Endothelial cell of umbilical vein (primary cell): ENCODE results near the gene ADAMTS12. TPM values are rescaled to one million over a fixed set of nuclear protein-coding genes. Genes with fewer than 3 reads are reported as not detected.

Source experiments
- BruUV-seq: library from RNA; stranded (reverse); fragments of 400-500 nt; replicated peaks from 2 replicates; lab custom pipeline; 2021; lab: Mats Ljungman, UMichigan
- CTCF ChIA-PET: fragments of 300-600, 350-600 bp; sonication (Branson Sonifier 250); formaldehyde crosslinking; loops from one replicate; lab custom pipeline; 2021; ENCODE audit warnings: antibody characterized with exemption, inconsistent platforms; lab: Charles Lee
- POLR2A ChIA-PET: fragments of 300-600, 350-600 bp; sonication (Branson Sonifier 250); formaldehyde crosslinking; loops from one replicate; lab custom pipeline; 2021; ENCODE audit warnings: antibody characterized with exemption, inconsistent platforms; lab: Charles Lee
- DNase-seq: peaks from one replicate; pipeline ENCODE4 v3.0.0-alpha.2; 2011; ENCODE audit warnings: low read depth, low spot score
- FAIRE-seq: peaks from 2 replicates; lab custom pipeline; 2011; peaks lifted over from hg19 to GRCh38; lab: Jason Lieb, UNC
- H2AFZ ChIP-seq: 2 replicates; pipeline ENCODE4 v1.6.0; 2012; ENCODE audit warnings: low read depth, low read length, control low read depth, inconsistent platforms
- H3K27ac ChIP-seq: 2 replicates; pipeline ENCODE4 v1.5.1; 2011; ENCODE audit warnings: low read depth, mild to moderate bottlenecking, control low read depth, low read length, moderate library complexity; ENCODE audit not compliant: insufficient read depth
- H3K27me3 ChIP-seq, 2 experiments: 2 replicates each; pipeline versions ENCODE4 v1.6.0 to v1.6.1; 2011; ENCODE audit warnings: low read length in 2 of 2, mixed read lengths in 1 of 2; ENCODE audit not compliant: control insufficient read depth in 2 of 2, insufficient read depth in 2 of 2
- H3K36me3 ChIP-seq, 2 experiments: 2 replicates in 1 of 2; 3 replicates in 1 of 2; pipeline ENCODE4 v1.5.1; 2011; ENCODE audit warnings: low read length in 2 of 2, mild to moderate bottlenecking in 1 of 2, moderate library complexity in 1 of 2; ENCODE audit not compliant: control insufficient read depth in 2 of 2, insufficient read depth in 2 of 2; ENCODE audit errors: extremely low read depth in 1 of 2
- H3K4me1 ChIP-seq: 3 replicates; pipeline ENCODE4 v1.5.1; 2011; ENCODE audit warnings: mild to moderate bottlenecking, low read length; ENCODE audit not compliant: control insufficient read depth, insufficient read depth; ENCODE audit errors: extremely low read depth
- H3K4me2 ChIP-seq: 2 replicates; pipeline ENCODE4 v1.6.1; 2011; ENCODE audit warnings: low read length, control low read depth, mixed read lengths; ENCODE audit not compliant: insufficient read depth
- H3K4me3 ChIP-seq, 3 experiments: fragments of 200-600 bp in 1 of 3; sonication (generic), shearing (Covaris generic) in 1 of 3; replicated peaks in 1 of 3; 2 replicates each; pipeline ENCODE4 v1.5.1; 2011 to 2016; ENCODE audit warnings: control low read depth in 3 of 3, low read length in 3 of 3, mild to moderate bottlenecking in 2 of 3, inconsistent platforms in 1 of 3, low read depth in 1 of 3, moderate library complexity in 1 of 3; ENCODE audit not compliant: insufficient read depth in 1 of 3
- H3K79me2 ChIP-seq: 2 replicates; pipeline ENCODE4 v1.6.0; 2012; ENCODE audit warnings: low read length, inconsistent platforms; ENCODE audit not compliant: control insufficient read depth, insufficient read depth
- H3K9ac ChIP-seq: replicated peaks from 2 replicates; pipeline ENCODE3; 2011; ENCODE audit warnings: low read length, control low read depth; ENCODE audit not compliant: insufficient read depth; ENCODE audit errors: extremely low read depth
- H3K9me1 ChIP-seq: replicated peaks from 3 replicates; pipeline ENCODE4 v1.6.0; 2011; ENCODE audit warnings: mild to moderate bottlenecking, low read length; ENCODE audit not compliant: control insufficient read depth, insufficient read depth; ENCODE audit errors: extremely low read depth
- H3K9me3 ChIP-seq: replicated peaks from 2 replicates; pipeline ENCODE4 v1.5.1; 2012; ENCODE audit warnings: low read length, inconsistent platforms; ENCODE audit not compliant: control insufficient read depth, insufficient read depth
- H4K20me1 ChIP-seq: replicated peaks from 2 replicates; pipeline ENCODE3; 2011; ENCODE audit warnings: mild to moderate bottlenecking, low read length; ENCODE audit not compliant: control insufficient read depth, insufficient read depth; ENCODE audit errors: extremely low read depth
- CTCF ChIP-seq, 2 donors: IDR thresholded peaks; 1 replicate in 1 of 2; 2 replicates in 1 of 2; pipeline ENCODE4 v1.5.1; 2011; ENCODE audit warnings: low read length in 2 of 2, mild to moderate bottlenecking in 2 of 2, moderate library complexity in 2 of 2, control low read depth in 1 of 2, inconsistent platforms in 1 of 2, low read depth in 1 of 2; ENCODE audit not compliant: insufficient read depth in 1 of 2; ENCODE audit errors: extremely low read depth in 1 of 2
- EZH2 ChIP-seq: IDR thresholded peaks from 2 replicates; pipeline ENCODE4 v1.6.1; 2012; ENCODE audit warnings: borderline replicate concordance, low read depth, mild to moderate bottlenecking, moderate library complexity, low read length, inconsistent platforms; ENCODE audit not compliant: severe bottlenecking
- FOS ChIP-seq: IDR thresholded peaks from 2 replicates; pipeline ENCODE4 v1.6.1; 2011; ENCODE audit warnings: mild to moderate bottlenecking, low read length, moderate library complexity, borderline replicate concordance; ENCODE audit not compliant: insufficient read depth
- GATA2 ChIP-seq: IDR thresholded peaks from 2 replicates; pipeline ENCODE4 v1.7.0; 2011; ENCODE audit warnings: low read depth, mild to moderate bottlenecking, moderate library complexity, mixed read lengths, low read length; ENCODE audit not compliant: insufficient read length, insufficient read depth
- JUN ChIP-seq: IDR thresholded peaks from 2 replicates; pipeline ENCODE4 v1.6.1; 2011; ENCODE audit warnings: borderline replicate concordance, low read depth; ENCODE audit not compliant: insufficient read length, insufficient read depth
- MAX ChIP-seq: IDR thresholded peaks from 2 replicates; pipeline ENCODE4 v1.6.1; 2011; ENCODE audit not compliant: insufficient read depth, insufficient read length
- MYC ChIP-seq: IDR thresholded peaks from one replicate; pipeline ENCODE4 v1.6.1; 2011; ENCODE audit warnings: mild to moderate bottlenecking, low read depth, low read length
- POLR2AphosphoS5 ChIP-seq: IDR thresholded peaks from 2 replicates; pipeline ENCODE4 v1.6.1; 2012; ENCODE audit warnings: low read depth, mild to moderate bottlenecking, control low read depth, low read length, moderate library complexity; ENCODE audit not compliant: insufficient read depth
- dilution Hi-C: fragments of 300-500 bp; cut with MboI; formaldehyde crosslinking; loops from one replicate; pipeline ENCODE4 v1.15.0; 2019; ENCODE audit warnings: low sequenced_read_pairs; ENCODE audit not compliant: extremely low pct_ligation_motif_present
- intact Hi-C: fragments of 100-400 bp; cut with micrococcal nuclease; formaldehyde crosslinking; loops from one replicate; pipeline ENCODE4 v1.10.0; 2022
- polyA plus RNA-seq, 4 experiments: library from polyadenylated mRNA; depleted of rRNA in 3 of 4; stranded (reverse) in 3 of 4; unstranded in 1 of 4; fragments of >200 nt; gene quantifications; 2 replicates each; pipeline versions ENCODE4 v1.2.1 to v1.2.3, GENCODE V29; 2011 to 2012; ENCODE audit warnings: missing spikeins in 1 of 4
- total RNA-seq: library from RNA; stranded (reverse); gene quantifications from 2 replicates; pipeline ENCODE4 v1.2.3, GENCODE V29; 2021

Gene ADAMTS12
- total and polyA plus RNA-seq, 2 donors (not counting 3 experiments of a cell fraction or from before 2014, with no cell fraction given): 0.88 TPM; not detected in 1

GRCh38 chr5:33846851-33847250, 44.9 kb downstream of the ADAMTS12 start:
- BruUV-seq: no TSS peak
- TF ChIP-seq MYC (no peak), POLR2AphosphoS5 (no peak), CTCF (IDR thresholded peaks at IDR 0.05; ENCODE audit: extremely low read depth in 1 of 2, insufficient read depth in 1 of 2, low read depth in 1 of 2, low read length in 2 of 2) (no peak), EZH2 (no peak), GATA2 (no peak), FOS (no peak), MAX (no peak), JUN (no peak)
- no peak overlapping the region for H2AFZ ChIP-seq
- dilution Hi-C loops (no loop called here), intact Hi-C loops (no loop called here)
- peaks cover 32% of the 10 kb centered on the region for H3K4me1 ChIP-seq
- no peaks in the 10 kb centered on the region for H3K9me1 ChIP-seq
- H3K4me3 ChIP-seq: no peak overlapping the region
- H3K27me3 ChIP-seq: no peaks in the 10 kb centered on the region
- FAIRE-seq: no peak
- no peaks in the 10 kb centered on the region for H3K9me3 ChIP-seq
- POLR2A ChIA-PET: no interaction called here
- H3K27ac ChIP-seq: no peak overlapping the region
- no peak overlapping the region for H3K4me2 ChIP-seq
- no peak for DNase-seq
- no peaks in the 10 kb centered on the region for H3K79me2 ChIP-seq
- H4K20me1 ChIP-seq: no peaks in the 10 kb centered on the region
- H3K36me3 ChIP-seq: no peaks in the 10 kb centered on the region
- H3K9ac ChIP-seq: no peak overlapping the region
- CTCF ChIA-PET: no interaction called here
